ENCODE data around the gene UPK2.
"Not testable (repeated sequence)": the region's sequence is repeated elsewhere in the genome, so short reads cannot be mapped to it uniquely, and the experiment has no call there.

Gene UPK2

GRCh38 chr11:118939404-118939915, 16.6 kb upstream of the UPK2 start:
- no peak for DNase-seq

GRCh38 chr11:118939953-118940598, 16.0 kb upstream of the UPK2 start:
- DNase-seq = peak; percentile 33 to 49

- no peak for DNase-seq
These were observed 9.0 kb upstream of the UPK2 start for GRCh38 chr11:118947091-118947490.

GRCh38 chr11:118948000-118948399, 8.1 kb upstream of the UPK2 start:
- DNase-seq = no peak

GRCh38 chr11:118953265-118953664, 2.8 kb upstream of the UPK2 start:
- DNase-seq = no peak

GRCh38 chr11:118953976-118954375, 2.1 kb upstream of the UPK2 start:
- DNase-seq = not testable (repeated sequence)

GRCh38 chr11:118956847-118957469, 860 bp downstream of the UPK2 start:
- DNase-seq = no peak

GRCh38 chr11:118957549-118957948, 1.5 kb downstream of the UPK2 start:
- no peak for DNase-seq

GRCh38 chr11:118957968-118958367, 1.9 kb downstream of the UPK2 start:
- no peak for DNase-seq

- DNase-seq = no peak
These were observed 2.5 kb downstream of the UPK2 start for GRCh38 chr11:118958577-118958976.

- no peak for DNase-seq
These were observed 5.1 kb downstream of the UPK2 start for GRCh38 chr11:118961189-118961588.

GRCh38 chr11:118961591-118961990, 5.5 kb downstream of the UPK2 start:
- DNase-seq = no peak

- DNase-seq = not testable (repeated sequence)
These were observed 13.4 kb downstream of the UPK2 start for GRCh38 chr11:118969508-118969907.

GRCh38 chr11:118971646-118972045, 15.5 kb downstream of the UPK2 start, which contains the start of gene FOXR1:
Gene FOXR1 (plus strand): TSS chr11:118971761. CDS start chr11:118971932, 171 bp downstream.
- DNase-seq = no peak

- DNase-seq = no peak
These were observed 17.9 kb downstream of the UPK2 start for GRCh38 chr11:118973985-118974384.

- no peak for DNase-seq
These were observed 19.9 kb downstream of the UPK2 start for GRCh38 chr11:118975771-118976709.

GRCh38 chr11:118979434-118979833, 23.3 kb downstream of the UPK2 start:
- DNase-seq = no peak

GRCh38 chr11:118980191-118980881, 24.2 kb downstream of the UPK2 start:
- no peak for DNase-seq

- DNase-seq = not testable (repeated sequence)
These were observed 28.2 kb downstream of the UPK2 start for GRCh38 chr11:118984337-118984736.

GRCh38 chr11:118984825-118985224, 28.7 kb downstream of the UPK2 start:
- no peak for DNase-seq

GRCh38 chr11:118988280-118988679, 32.2 kb downstream of the UPK2 start:
- DNase-seq = no peak

GRCh38 chr11:118991486-118992038, 35.5 kb downstream of the UPK2 start:
- not testable (repeated sequence) for DNase-seq
